HG02588 (cell line): Measurements from ENCODE around the gene CHCHD4.
"Not testable (repeated sequence)": the region's sequence is repeated elsewhere in the genome, so short reads cannot be mapped to it uniquely, and the experiment has no call there.

Experiments used
- ATAC-seq: cut with Tn5 transposase; IDR thresholded peaks from one replicate; pipeline ENCODE4 v1.9.1; 2021; ENCODE audit warnings: mild to moderate bottlenecking, moderate library complexity; ENCODE audit not compliant: unreplicated experiment

Gene CHCHD4

GRCh38 chr3:14123308-14124222 is 1.1 kb downstream of the CHCHD4 start:
- no peak for ATAC-seq

GRCh38 chr3:14122301-14122700 is 2.4 kb downstream of the CHCHD4 start:
- no peak for ATAC-seq

- no peak for ATAC-seq
These were observed 2.8 kb downstream of the CHCHD4 start for GRCh38 chr3:14121859-14122258.

GRCh38 chr3:14120921-14121448 is 3.7 kb downstream of the CHCHD4 start:
- not testable (repeated sequence) for ATAC-seq

- no peak for ATAC-seq
These were observed 4.4 kb downstream of the CHCHD4 start for GRCh38 chr3:14120111-14120920.

GRCh38 chr3:14119651-14120050 is 5.0 kb downstream of the CHCHD4 start:
- no peak for ATAC-seq

- ATAC-seq = no peak
These were observed 6.0 kb downstream of the CHCHD4 start for GRCh38 chr3:14118400-14119381.

GRCh38 chr3:14117468-14118399 is 6.9 kb downstream of the CHCHD4 start:
- no peak for ATAC-seq

GRCh38 chr3:14113965-14114635 is 10.6 kb downstream of the CHCHD4 start:
- ATAC-seq = no peak

- no peak for ATAC-seq
These were observed 14.0 kb downstream of the CHCHD4 start for GRCh38 chr3:14110699-14111098.

- ATAC-seq = not testable (repeated sequence)
These were observed 14.8 kb downstream of the CHCHD4 start for GRCh38 chr3:14109821-14110220.

- no peak for ATAC-seq
These were observed 26.9 kb downstream of the CHCHD4 start for GRCh38 chr3:14097616-14098391.

GRCh38 chr3:14096742-14097141 is 27.9 kb downstream of the CHCHD4 start:
- no peak for ATAC-seq

GRCh38 chr3:14093831-14094230 is 30.8 kb downstream of the CHCHD4 start:
- no peak for ATAC-seq

- no peak for ATAC-seq
These were observed 32.2 kb downstream of the CHCHD4 start for GRCh38 chr3:14092464-14092863.

- ATAC-seq = not testable (repeated sequence)
These were observed 32.7 kb downstream of the CHCHD4 start for GRCh38 chr3:14091959-14092358.

- ATAC-seq = not testable (repeated sequence)
These were observed 37.2 kb downstream of the CHCHD4 start for GRCh38 chr3:14087461-14087860.

GRCh38 chr3:14082108-14082657 is 42.5 kb downstream of the CHCHD4 start:
- ATAC-seq = no peak
